Astrocyte (in vitro differentiated cells and primary cell): ENCODE measurements around the gene PTGR3. TPM values are rescaled to one million over a fixed set of nuclear protein-coding genes. Genes with fewer than 3 reads are reported as not detected.

Experiments used
- DNase-seq: peaks from one replicate; pipeline ENCODE4 v3.0.0-alpha.2; 2010; ENCODE audit warnings: low read depth
- FAIRE-seq: peaks from 2 replicates; lab custom pipeline; 2011; peaks lifted over from hg19 to GRCh38; lab: Jason Lieb, UNC
- H2AFZ ChIP-seq: 2 replicates; pipeline ENCODE4 v1.6.0; 2012; ENCODE audit warnings: low read depth, low read length, inconsistent platforms
- H3K27ac ChIP-seq: 2 replicates; pipeline ENCODE4 v1.5.1; 2011; ENCODE audit warnings: low read depth, low read length, inconsistent platforms
- H3K27me3 ChIP-seq: 2 replicates; pipeline ENCODE4 v1.6.0; 2011; ENCODE audit warnings: low read length, inconsistent platforms; ENCODE audit not compliant: insufficient read depth
- H3K36me3 ChIP-seq: 2 replicates; pipeline ENCODE4 v1.5.1; 2011; ENCODE audit warnings: low read length, inconsistent platforms; ENCODE audit not compliant: insufficient read depth
- H3K4me1 ChIP-seq: 2 replicates; pipeline ENCODE4 v1.5.1; 2011; ENCODE audit warnings: low read length, inconsistent platforms; ENCODE audit not compliant: insufficient read depth
- H3K4me2 ChIP-seq: 2 replicates; pipeline ENCODE4 v1.6.0; 2012; ENCODE audit warnings: low read length, inconsistent platforms
- H3K4me3 ChIP-seq: 2 replicates; pipeline ENCODE4 v1.5.1; 2011; ENCODE audit warnings: low read depth, mild to moderate bottlenecking, low read length, inconsistent platforms; ENCODE audit not compliant: insufficient read depth
- H3K79me2 ChIP-seq: 2 replicates; pipeline ENCODE4 v1.6.0; 2012; ENCODE audit warnings: mild to moderate bottlenecking, low read length, inconsistent platforms; ENCODE audit not compliant: insufficient read depth
- H3K9ac ChIP-seq: 2 replicates; pipeline ENCODE4 v1.6.0; 2012; ENCODE audit warnings: mild to moderate bottlenecking, low read length, inconsistent platforms
- H3K9me3 ChIP-seq: 2 replicates; pipeline ENCODE4 v1.5.1; 2012; ENCODE audit warnings: low read depth, mild to moderate bottlenecking, low read length, inconsistent platforms; ENCODE audit not compliant: insufficient read depth
- H4K20me1 ChIP-seq: 2 replicates; pipeline ENCODE4 v1.6.0; 2012; ENCODE audit warnings: low read length, inconsistent platforms; ENCODE audit not compliant: insufficient read depth
- H3K27ac Mint-ChIP-seq: one replicate; pipeline ENCODE4 v1.8.0; 2021; ENCODE audit warnings: mild to moderate bottlenecking, mixed read lengths; ENCODE audit not compliant: unreplicated experiment
- H3K27me3 Mint-ChIP-seq: one replicate; pipeline ENCODE4 v1.8.0; 2021; ENCODE audit warnings: low read depth, mixed read lengths; ENCODE audit not compliant: unreplicated experiment
- H3K36me3 Mint-ChIP-seq: one replicate; pipeline ENCODE4 v1.8.0; 2021; ENCODE audit warnings: low read depth, mixed read lengths; ENCODE audit not compliant: unreplicated experiment
- H3K4me1 Mint-ChIP-seq: one replicate; pipeline ENCODE4 v1.8.0; 2021; ENCODE audit warnings: low read depth, mixed read lengths; ENCODE audit not compliant: unreplicated experiment
- H3K4me3 Mint-ChIP-seq: one replicate; pipeline ENCODE4 v1.8.0; 2021; ENCODE audit warnings: mild to moderate bottlenecking, moderate library complexity, mixed read lengths; ENCODE audit not compliant: unreplicated experiment
- H3K9me3 Mint-ChIP-seq: one replicate; pipeline ENCODE4 v1.8.0; 2021; ENCODE audit warnings: mild to moderate bottlenecking, mixed read lengths; ENCODE audit not compliant: unreplicated experiment
- CTCF ChIP-seq: IDR thresholded peaks from 2 replicates; pipeline ENCODE4 v1.5.1; 2011; ENCODE audit warnings: low read depth, mild to moderate bottlenecking, inconsistent platforms, low read length, moderate library complexity; ENCODE audit not compliant: insufficient read depth
- EZH2 ChIP-seq: IDR thresholded peaks from 2 replicates; pipeline ENCODE4 v1.6.1; 2012; ENCODE audit warnings: mild to moderate bottlenecking, low read length, inconsistent platforms; ENCODE audit not compliant: insufficient read depth
- total RNA-seq: library from RNA; stranded (reverse); gene quantifications from 2 replicates; pipeline ENCODE4 v1.2.1, GENCODE V29; 2021

Gene PTGR3
- total RNA-seq, 1 donor from 2014 or later: 8.4 TPM

GRCh38 chr18:75213611-75214331 is 4.8 kb upstream of the PTGR3 start:
- TF ChIP-seq CTCF (no peak), EZH2 (no peak)
- no peak overlapping the region for H3K4me3 ChIP-seq
- H3K27me3 Mint-ChIP-seq: peaks cover 8% of the 10 kb centered on the region
- no peaks in the 10 kb centered on the region for H3K27me3 ChIP-seq
- H3K9ac ChIP-seq: no peak overlapping the region
- peaks cover 38% of the 10 kb centered on the region for H3K79me2 ChIP-seq
- H2AFZ ChIP-seq: no peak overlapping the region
- H3K4me3 Mint-ChIP-seq: no peak overlapping the region
- H3K4me1 Mint-ChIP-seq: peaks cover 8% of the 10 kb centered on the region
- peak overlapping the region; percentile 42 for H3K4me2 ChIP-seq
- no peaks in the 10 kb centered on the region for H3K9me3 ChIP-seq
- FAIRE-seq (peak; percentile 73), DNase-seq (peak; percentile 80)
- H3K27ac Mint-ChIP-seq: no peak overlapping the region
- no peaks in the 10 kb centered on the region for H3K9me3 Mint-ChIP-seq
- peaks cover 13% of the 10 kb centered on the region for H3K4me1 ChIP-seq
- H3K36me3 Mint-ChIP-seq: no peaks in the 10 kb centered on the region
- H3K27ac ChIP-seq: no peak overlapping the region
- H3K36me3 ChIP-seq: no peaks in the 10 kb centered on the region
- no peaks in the 10 kb centered on the region for H4K20me1 ChIP-seq

DNA sequence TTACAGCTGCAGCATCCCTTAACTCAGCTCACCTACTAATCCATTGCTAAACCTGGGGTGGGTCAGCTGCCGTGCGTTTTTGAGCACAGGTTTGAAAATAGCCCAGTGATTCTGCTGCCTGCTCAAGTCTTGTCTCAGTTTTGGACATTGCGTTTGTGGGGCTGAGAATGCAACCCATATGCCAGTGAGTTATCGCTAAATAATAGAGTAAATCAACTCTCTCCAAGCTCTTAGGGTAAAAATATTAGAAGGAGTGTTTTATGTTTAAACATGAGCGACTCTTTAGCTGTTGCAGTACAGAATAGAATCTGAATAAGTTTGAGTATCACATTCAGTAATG is 3.8 kb upstream of the PTGR3 start:
- no peak overlapping the region for H2AFZ ChIP-seq
- H3K27ac Mint-ChIP-seq: peak overlapping the region; percentile 79
- H3K27me3 Mint-ChIP-seq: peaks cover 8% of the 10 kb centered on the region

More for the DNA sequence above, 3.8 kb upstream of the PTGR3 start:
- Histone ChIP-seq H3K9ac (peak overlapping the region; percentile 65), H4K20me1 (peaks cover 1% of the 10 kb centered on the region), H3K36me3 (no peaks in the 10 kb centered on the region), H3K27me3 (no peaks in the 10 kb centered on the region), H3K27ac (no peak overlapping the region), H3K4me2 (peak overlapping the region; percentile 85), H3K4me1 (peaks cover 18% of the 10 kb centered on the region), H3K79me2 (peaks cover 35% of the 10 kb centered on the region), H3K9me3 (no peaks in the 10 kb centered on the region), H3K4me3 (peak overlapping the region; percentile 56)
- no peak for TF ChIP-seq CTCF
- no peak for TF ChIP-seq EZH2
- FAIRE-seq: no peak
- DNase-seq: no peak
- peaks cover 12% of the 10 kb centered on the region for H3K4me1 Mint-ChIP-seq
- no peaks in the 10 kb centered on the region for H3K36me3 Mint-ChIP-seq
- H3K9me3 Mint-ChIP-seq: no peaks in the 10 kb centered on the region
- H3K4me3 Mint-ChIP-seq: peak overlapping the region; percentile 86
